ENCODE results near the gene BNC2. TPM values are rescaled to one million over a fixed set of nuclear protein-coding genes. Genes with fewer than 3 reads are reported as not detected.

Gene BNC2
- total RNA-seq, 2 experiments from 2014 or later = not detected

DNA sequence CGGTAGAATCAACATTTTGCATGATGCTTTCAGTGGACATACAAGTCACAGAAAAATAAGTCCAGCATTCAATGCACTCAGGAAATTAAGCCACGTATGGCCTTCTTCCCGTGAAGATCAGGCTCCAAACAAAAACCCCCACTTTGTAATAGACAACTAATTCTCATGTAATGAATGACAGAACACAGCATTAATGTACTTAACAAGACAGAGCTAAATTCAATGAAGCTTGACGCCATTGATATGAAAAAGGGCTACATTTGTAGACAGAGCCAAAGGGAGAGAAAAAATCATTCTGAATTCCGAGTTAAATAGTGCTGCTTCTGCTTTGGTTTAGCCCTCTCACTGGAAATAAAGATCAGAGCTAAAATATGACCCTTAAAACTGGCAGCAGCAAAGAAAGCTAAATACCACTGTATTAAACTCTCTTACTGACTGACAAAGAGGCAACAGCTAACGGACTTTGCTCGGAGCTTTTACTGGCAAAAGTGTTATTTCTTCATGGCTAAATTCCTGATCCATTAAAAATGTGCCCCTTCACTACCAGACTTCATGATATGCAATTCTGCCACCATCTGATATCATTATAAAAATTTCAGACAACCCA is 250.5 kb downstream of the BNC2 start:
- Mint-ChIP-seq H3K9me3 (peaks cover 1% of the 10 kb centered on the region), H3K36me3 (ENCODE audit: low read depth) (no peaks in the 10 kb centered on the region), H3K27me3 (ENCODE audit: low read depth) (no peaks in the 10 kb centered on the region), H3K27ac (no peak overlapping the region), H3K4me3 (no peak overlapping the region), H3K4me1 (ENCODE audit: low read depth) (no peaks in the 10 kb centered on the region)
- CTCF ChIA-PET = no interaction called here
- no peak for DNase-seq
- intact Hi-C loops (cut with micrococcal nuclease) = no loop called here

DNA sequence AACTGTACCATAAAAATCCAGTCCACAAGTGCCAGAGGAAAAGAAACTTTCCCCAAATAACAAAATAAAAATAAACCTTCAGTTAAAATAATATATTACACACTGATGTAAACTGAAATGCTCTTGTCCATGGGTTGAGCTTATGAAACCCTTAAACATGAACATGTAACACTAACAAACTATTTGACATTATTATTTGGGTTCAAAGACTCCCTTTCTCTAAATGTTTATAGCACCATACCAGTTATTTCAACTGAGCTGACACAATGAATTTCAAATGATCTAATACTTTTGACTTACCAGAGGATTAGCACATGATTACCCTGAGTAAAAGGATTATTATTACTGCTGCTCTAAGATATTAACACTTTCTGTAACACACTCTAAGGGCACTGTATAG is 251.1 kb downstream of the BNC2 start:
- intact Hi-C loops (cut with micrococcal nuclease) = no loop called here

GRCh38 chr9:16618524-16618923 is 251.9 kb downstream of the BNC2 start:
- no peak overlapping the region for H3K27ac Mint-ChIP-seq
- no peak overlapping the region for H3K4me3 Mint-ChIP-seq
- H3K27me3 Mint-ChIP-seq (ENCODE audit: low read depth) = no peaks in the 10 kb centered on the region
- intact Hi-C loops (cut with micrococcal nuclease) = no loop called here
- CTCF ChIA-PET = no interaction called here
- no peaks in the 10 kb centered on the region for H3K4me1 Mint-ChIP-seq (ENCODE audit: low read depth)
- H3K9me3 Mint-ChIP-seq = peaks cover 1% of the 10 kb centered on the region
- no peak for DNase-seq
- no peaks in the 10 kb centered on the region for H3K36me3 Mint-ChIP-seq (ENCODE audit: low read depth)

More for the DNA sequence above, 251.1 kb downstream of the BNC2 start:
- H3K9me3 Mint-ChIP-seq = peaks cover 1% of the 10 kb centered on the region
- H3K4me1 Mint-ChIP-seq (ENCODE audit: low read depth) = no peaks in the 10 kb centered on the region
- no peak overlapping the region for H3K27ac Mint-ChIP-seq
- H3K36me3 Mint-ChIP-seq (ENCODE audit: low read depth) = no peaks in the 10 kb centered on the region
- CTCF ChIA-PET = no interaction called here
- no peak for DNase-seq
- no peaks in the 10 kb centered on the region for H3K27me3 Mint-ChIP-seq (ENCODE audit: low read depth)
- H3K4me3 Mint-ChIP-seq = no peak overlapping the region

DNA sequence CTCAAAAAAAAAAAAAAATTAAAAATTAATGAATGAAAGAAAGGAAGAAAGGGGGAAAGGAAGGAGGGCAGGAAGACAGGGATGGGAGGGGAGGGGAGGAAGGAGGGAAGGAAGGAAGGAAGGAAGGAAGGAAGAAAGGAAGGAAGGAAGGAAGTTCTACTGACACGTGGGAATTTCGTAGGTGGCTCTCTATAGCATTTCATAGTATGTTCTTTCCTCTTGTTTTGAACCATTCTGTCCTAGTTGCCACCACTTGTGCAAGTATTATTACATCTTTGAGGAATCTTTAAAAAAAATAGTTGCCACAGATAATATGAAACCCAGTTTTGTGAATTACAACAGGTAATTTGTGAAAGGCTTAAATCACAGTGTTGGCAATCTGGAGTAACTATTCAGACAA is 253.8 kb downstream of the BNC2 start:
- no peak for DNase-seq
- CTCF ChIA-PET = no interaction called here
- Mint-ChIP-seq H3K4me3 (no peak overlapping the region), H3K36me3 (ENCODE audit: low read depth) (no peaks in the 10 kb centered on the region), H3K4me1 (ENCODE audit: low read depth) (no peaks in the 10 kb centered on the region), H3K9me3 (peaks cover 1% of the 10 kb centered on the region), H3K27me3 (ENCODE audit: low read depth) (no peaks in the 10 kb centered on the region), H3K27ac (no peak overlapping the region)
- intact Hi-C loops (cut with micrococcal nuclease) = no loop called here

GRCh38 chr9:16615451-16615850 is 255.0 kb downstream of the BNC2 start:
- intact Hi-C loops (cut with micrococcal nuclease) = no loop called here
- H3K27me3 Mint-ChIP-seq (ENCODE audit: low read depth) = no peaks in the 10 kb centered on the region
- H3K4me1 Mint-ChIP-seq (ENCODE audit: low read depth) = no peaks in the 10 kb centered on the region
- H3K36me3 Mint-ChIP-seq (ENCODE audit: low read depth) = no peaks in the 10 kb centered on the region
- no peak for DNase-seq
- H3K27ac Mint-ChIP-seq = no peak overlapping the region
- H3K4me3 Mint-ChIP-seq = no peak overlapping the region
- H3K9me3 Mint-ChIP-seq = peaks cover 1% of the 10 kb centered on the region
- CTCF ChIA-PET = no interaction called here

GRCh38 chr9:16613605-16614004 is 256.9 kb downstream of the BNC2 start:
- Mint-ChIP-seq H3K27ac (no peak overlapping the region), H3K4me3 (no peak overlapping the region), H3K27me3 (ENCODE audit: low read depth) (no peaks in the 10 kb centered on the region), H3K36me3 (ENCODE audit: low read depth) (no peaks in the 10 kb centered on the region), H3K9me3 (peaks cover 1% of the 10 kb centered on the region), H3K4me1 (ENCODE audit: low read depth) (no peaks in the 10 kb centered on the region)
- CTCF ChIA-PET = no interaction called here
- intact Hi-C loops (cut with micrococcal nuclease) = no loop called here
- DNase-seq = no peak

GRCh38 chr9:16613051-16613450 is 257.4 kb downstream of the BNC2 start:
- no peaks in the 10 kb centered on the region for H3K36me3 Mint-ChIP-seq (ENCODE audit: low read depth)
- no peaks in the 10 kb centered on the region for H3K27me3 Mint-ChIP-seq (ENCODE audit: low read depth)
- no peaks in the 10 kb centered on the region for H3K4me1 Mint-ChIP-seq (ENCODE audit: low read depth)
- intact Hi-C loops (cut with micrococcal nuclease) = no loop called here
- no peak overlapping the region for H3K4me3 Mint-ChIP-seq
- DNase-seq = no peak
- H3K9me3 Mint-ChIP-seq = no peaks in the 10 kb centered on the region
- CTCF ChIA-PET = no interaction called here
- H3K27ac Mint-ChIP-seq = no peak overlapping the region

GRCh38 chr9:16612627-16613026 is 257.8 kb downstream of the BNC2 start:
- H3K9me3 Mint-ChIP-seq = no peaks in the 10 kb centered on the region

DNA sequence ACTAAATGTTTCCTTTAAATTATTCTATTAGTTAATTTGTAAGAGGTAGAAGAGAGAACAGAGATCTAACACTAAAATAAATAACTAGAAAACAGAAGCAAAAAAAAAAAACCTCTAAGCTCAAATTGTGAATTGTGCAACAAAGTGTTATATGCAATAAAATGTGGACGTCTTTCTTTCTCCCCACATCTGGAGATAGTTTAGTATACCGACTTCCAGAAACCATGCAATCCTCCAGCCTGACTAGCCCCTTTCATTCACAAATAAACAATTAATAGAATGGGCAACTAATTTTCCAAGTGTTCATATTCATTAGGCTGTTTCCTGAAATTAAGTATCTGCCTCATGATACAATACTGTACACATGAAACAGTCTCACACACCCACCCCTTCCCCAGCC is 258.5 kb downstream of the BNC2 start:
- intact Hi-C loops (cut with micrococcal nuclease) = no loop called here
- no peaks in the 10 kb centered on the region for H3K27me3 Mint-ChIP-seq (ENCODE audit: low read depth)
- no peak overlapping the region for H3K27ac Mint-ChIP-seq
- no peak overlapping the region for H3K4me3 Mint-ChIP-seq
- H3K9me3 Mint-ChIP-seq = no peaks in the 10 kb centered on the region
- CTCF ChIA-PET = no interaction called here
- H3K36me3 Mint-ChIP-seq (ENCODE audit: low read depth) = no peaks in the 10 kb centered on the region
- no peak for DNase-seq
- H3K4me1 Mint-ChIP-seq (ENCODE audit: low read depth) = no peaks in the 10 kb centered on the region

More at GRCh38 chr9:16612627-16613026, 257.8 kb downstream of the BNC2 start:
- no peak for DNase-seq
- no peaks in the 10 kb centered on the region for H3K27me3 Mint-ChIP-seq (ENCODE audit: low read depth)
- H3K27ac Mint-ChIP-seq = no peak overlapping the region
- H3K4me1 Mint-ChIP-seq (ENCODE audit: low read depth) = no peaks in the 10 kb centered on the region
- CTCF ChIA-PET = no interaction called here
- H3K4me3 Mint-ChIP-seq = no peak overlapping the region
- no peaks in the 10 kb centered on the region for H3K36me3 Mint-ChIP-seq (ENCODE audit: low read depth)
- intact Hi-C loops (cut with micrococcal nuclease) = no loop called here

DNA sequence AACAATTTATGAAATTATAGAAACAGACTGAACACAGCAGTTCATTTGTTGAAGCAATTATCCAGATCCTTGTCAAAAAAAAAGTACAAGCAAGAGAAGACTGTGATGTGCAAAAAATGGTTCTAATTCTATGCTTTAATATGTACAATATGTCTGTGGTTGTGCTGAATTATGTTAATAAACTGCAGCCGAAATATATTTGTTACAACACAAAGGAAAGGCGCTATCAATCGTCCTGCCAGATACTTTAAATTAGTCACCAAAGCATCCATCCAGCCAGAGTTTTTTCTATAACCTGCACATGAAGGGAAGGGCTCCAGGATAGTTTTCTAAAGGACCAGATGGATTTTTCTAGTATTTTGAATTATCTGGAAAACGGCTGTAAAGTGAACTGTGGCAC is 259.5 kb downstream of the BNC2 start:
- CTCF ChIA-PET = no interaction called here
- H3K4me1 Mint-ChIP-seq (ENCODE audit: low read depth) = no peaks in the 10 kb centered on the region
- intact Hi-C loops (cut with micrococcal nuclease) = no loop called here
- DNase-seq = no peak
- H3K36me3 Mint-ChIP-seq (ENCODE audit: low read depth) = no peaks in the 10 kb centered on the region
- H3K9me3 Mint-ChIP-seq = no peaks in the 10 kb centered on the region
- H3K27me3 Mint-ChIP-seq (ENCODE audit: low read depth) = no peaks in the 10 kb centered on the region
- H3K27ac Mint-ChIP-seq = no peak overlapping the region
- no peak overlapping the region for H3K4me3 Mint-ChIP-seq

DNA sequence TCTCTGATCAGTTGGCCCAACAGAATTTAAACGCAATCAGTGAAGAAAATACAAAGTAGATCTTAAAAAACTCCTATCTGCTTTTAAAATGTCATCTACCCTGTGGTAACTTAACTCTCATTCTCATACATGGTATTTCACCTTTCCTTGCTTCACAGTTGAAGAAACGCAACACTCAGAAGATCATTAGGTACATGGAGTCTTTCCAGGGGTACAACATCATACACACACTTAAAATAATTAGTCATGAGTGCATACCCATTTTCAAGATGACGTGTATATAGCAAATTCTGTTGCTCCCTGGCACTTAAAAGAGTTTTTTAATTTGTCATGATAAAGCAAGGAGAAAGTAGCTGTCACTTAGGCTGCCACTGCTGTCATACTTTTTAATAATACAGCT is 259.9 kb downstream of the BNC2 start:
- Mint-ChIP-seq H3K27me3 (ENCODE audit: low read depth) (no peaks in the 10 kb centered on the region), H3K36me3 (ENCODE audit: low read depth) (no peaks in the 10 kb centered on the region), H3K27ac (no peak overlapping the region), H3K4me1 (ENCODE audit: low read depth) (no peaks in the 10 kb centered on the region), H3K4me3 (no peak overlapping the region), H3K9me3 (no peaks in the 10 kb centered on the region)
- CTCF ChIA-PET = no interaction called here
- no peak for DNase-seq
- intact Hi-C loops (cut with micrococcal nuclease) = no loop called here

DNA sequence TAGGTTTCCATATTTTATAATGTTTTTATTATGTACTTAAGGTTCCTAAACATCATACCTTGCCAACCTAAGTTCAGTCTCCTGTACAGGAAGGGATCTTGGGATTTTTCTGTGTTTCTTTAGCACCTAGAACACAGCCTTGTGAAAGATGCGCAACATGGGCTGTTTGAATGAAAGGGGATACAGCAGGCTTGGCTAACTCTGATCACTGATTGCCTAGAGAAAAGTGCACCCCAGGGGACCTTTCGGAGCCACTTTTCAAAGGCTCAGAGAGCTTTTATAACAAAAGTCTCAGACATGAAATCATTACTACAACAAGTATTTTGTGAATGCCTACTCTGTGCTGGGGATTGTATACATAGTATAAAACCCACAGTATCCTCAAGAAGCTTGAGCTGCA is 261.6 kb downstream of the BNC2 start:
- no peaks in the 10 kb centered on the region for H3K9me3 Mint-ChIP-seq
- no peak overlapping the region for H3K4me3 Mint-ChIP-seq
- DNase-seq = no peak
- H3K27ac Mint-ChIP-seq = no peak overlapping the region
- intact Hi-C loops (cut with micrococcal nuclease) = no loop called here
- no peaks in the 10 kb centered on the region for H3K4me1 Mint-ChIP-seq (ENCODE audit: low read depth)
- H3K36me3 Mint-ChIP-seq (ENCODE audit: low read depth) = no peaks in the 10 kb centered on the region
- CTCF ChIA-PET = no interaction called here
- H3K27me3 Mint-ChIP-seq (ENCODE audit: low read depth) = no peaks in the 10 kb centered on the region

- no peaks in the 10 kb centered on the region for H3K36me3 Mint-ChIP-seq (ENCODE audit: low read depth)
- H3K27ac Mint-ChIP-seq = no peak overlapping the region
- intact Hi-C loops (cut with micrococcal nuclease) = no loop called here
- H3K4me1 Mint-ChIP-seq (ENCODE audit: low read depth) = no peaks in the 10 kb centered on the region
- H3K27me3 Mint-ChIP-seq (ENCODE audit: low read depth) = no peaks in the 10 kb centered on the region
- no peak overlapping the region for H3K4me3 Mint-ChIP-seq
- DNase-seq = no peak
- CTCF ChIA-PET = no interaction called here
- H3K9me3 Mint-ChIP-seq = no peaks in the 10 kb centered on the region
Measured at GRCh38 chr9:16602494-16602893, 268.0 kb downstream of the BNC2 start.

- CTCF ChIA-PET = no interaction called here
Measured at GRCh38 chr9:16601991-16602390, 268.5 kb downstream of the BNC2 start.

More at GRCh38 chr9:16601991-16602390, 268.5 kb downstream of the BNC2 start:
- DNase-seq = no peak
- H3K9me3 Mint-ChIP-seq = no peaks in the 10 kb centered on the region
- H3K4me1 Mint-ChIP-seq (ENCODE audit: low read depth) = no peaks in the 10 kb centered on the region
- no peaks in the 10 kb centered on the region for H3K27me3 Mint-ChIP-seq (ENCODE audit: low read depth)
- H3K36me3 Mint-ChIP-seq (ENCODE audit: low read depth) = no peaks in the 10 kb centered on the region
- intact Hi-C loops (cut with micrococcal nuclease) = no loop called here
- no peak overlapping the region for H3K4me3 Mint-ChIP-seq
- H3K27ac Mint-ChIP-seq = no peak overlapping the region
